IMR-90 (cell line): ENCODE measurements around the gene DCAF11. TPM values are rescaled to one million over a fixed set of nuclear protein-coding genes. Genes with fewer than 3 reads are reported as not detected.

Experiments used
- ATAC-seq: fragments of 200-7000 bp; cut with Tn5 transposase; 2 replicates; pipeline ENCODE4 v1.9.1; 2020; ENCODE audit warnings: low read depth, mild to moderate bottlenecking, moderate library complexity
- BruUV-seq: library from RNA; stranded (reverse); fragments of 400-500 nt; replicated peaks from 2 replicates; lab custom pipeline; 2021; lab: Mats Ljungman, UMichigan
- CTCF ChIA-PET: fragments of 300-600 bp; formaldehyde crosslinking; extraction: SDS; loops from one replicate; lab custom pipeline; 2021; ENCODE audit warnings: antibody characterized with exemption; lab: Yijun Ruan, JAX
- POLR2A ChIA-PET: fragments of 300-600 bp; sonication (Branson Sonifier 250); formaldehyde crosslinking; loops from one replicate; lab custom pipeline; 2022; ENCODE audit warnings: antibody characterized with exemption; ENCODE audit not compliant: unreplicated experiment; lab: Charles Lee
- DNase-seq: peaks from one replicate; pipeline ENCODE4 v3.0.0; 2013
- H2AFZ ChIP-seq: replicated peaks from 2 replicates; pipeline ENCODE3; 2013; ENCODE audit warnings: low read length, mild to moderate bottlenecking; ENCODE audit not compliant: poor library complexity
- H2AK5ac ChIP-seq: 2 replicates; pipeline ENCODE4 v1.6.1; 2013; ENCODE audit warnings: low read depth, low read length, inconsistent platforms
- H2AK9ac ChIP-seq: replicated peaks from 2 replicates; pipeline ENCODE3; 2013; ENCODE audit warnings: mild to moderate bottlenecking, low read depth, low read length, moderate library complexity; ENCODE audit not compliant: poor library complexity
- H2BK120ac ChIP-seq: 2 replicates; pipeline ENCODE4 v1.6.1; 2013; ENCODE audit warnings: low read depth, low read length, inconsistent platforms
- H2BK15ac ChIP-seq: 3 replicates; pipeline ENCODE4 v1.6.1; 2013; ENCODE audit warnings: low read depth, low read length, inconsistent platforms
- H2BK20ac ChIP-seq: 2 replicates; pipeline ENCODE4 v1.6.1; 2013; ENCODE audit warnings: low read depth, mild to moderate bottlenecking, inconsistent platforms, low read length, moderate library complexity
- H2BK5ac ChIP-seq: 2 replicates; pipeline ENCODE4 v1.6.1; 2013; ENCODE audit warnings: mild to moderate bottlenecking, low read depth, low read length, inconsistent platforms; ENCODE audit not compliant: poor library complexity, severe bottlenecking
- H3K14ac ChIP-seq: replicated peaks from 2 replicates; pipeline ENCODE4 v1.6.1; 2013; ENCODE audit warnings: low read depth, low read length, inconsistent platforms
- H3K18ac ChIP-seq: 2 replicates; pipeline ENCODE4 v1.6.1; 2013; ENCODE audit warnings: low read depth, low read length, control low read depth
- H3K23ac ChIP-seq: 2 replicates; pipeline ENCODE4 v1.6.1; 2013; ENCODE audit warnings: low read depth, low read length, inconsistent platforms
- H3K27ac ChIP-seq: 2 replicates; pipeline ENCODE4 v1.5.1; 2013; ENCODE audit warnings: mild to moderate bottlenecking, control low read depth, low read length; ENCODE audit not compliant: insufficient read depth
- H3K27me3 ChIP-seq: 2 replicates; pipeline ENCODE4 v1.6.1; 2013; ENCODE audit warnings: low read length; ENCODE audit not compliant: control insufficient read depth, insufficient read depth
- H3K36me3 ChIP-seq: 2 replicates; pipeline ENCODE4 v1.6.1; 2013; ENCODE audit warnings: low read length, mixed read lengths; ENCODE audit not compliant: control insufficient read depth, insufficient read depth
- H3K4ac ChIP-seq: 2 replicates; pipeline ENCODE4 v1.6.1; 2013; ENCODE audit warnings: low read depth, low read length, inconsistent platforms
- H3K4me1 ChIP-seq: 2 replicates; pipeline ENCODE4 v1.6.1; 2013; ENCODE audit warnings: low read length, mixed read lengths; ENCODE audit not compliant: control insufficient read depth, insufficient read depth
- H3K4me2 ChIP-seq: 2 replicates; pipeline ENCODE4 v1.6.1; 2013; ENCODE audit warnings: low read depth, mild to moderate bottlenecking, control low read depth, low read length, moderate library complexity
- H3K4me3 ChIP-seq: 2 replicates; pipeline ENCODE4 v1.5.1; 2013; ENCODE audit warnings: low read depth, mild to moderate bottlenecking, control low read depth, low read length, moderate library complexity; ENCODE audit not compliant: insufficient read depth
- H3K56ac ChIP-seq: 2 replicates; pipeline ENCODE4 v1.6.1; 2013; ENCODE audit warnings: low read length, inconsistent platforms; ENCODE audit not compliant: insufficient read depth; ENCODE audit errors: extremely low read depth
- H3K79me1 ChIP-seq, 2 experiments: 2 replicates each; pipeline ENCODE4 v1.6.1; 2013; ENCODE audit warnings: low read length in 2 of 2, inconsistent platforms in 1 of 2, low read depth in 1 of 2
- H3K9ac ChIP-seq: 2 replicates; pipeline ENCODE4 v1.6.1; 2013; ENCODE audit warnings: low read depth, low read length, control low read depth
- H3K9me1 ChIP-seq: 2 replicates; pipeline ENCODE4 v1.6.1; 2013; ENCODE audit warnings: low read length, inconsistent platforms; ENCODE audit not compliant: insufficient read depth
- H3K9me3 ChIP-seq: 2 replicates; pipeline ENCODE4 v1.6.1; 2013; ENCODE audit warnings: low read length; ENCODE audit not compliant: control insufficient read depth, insufficient read depth
- H4K20me1 ChIP-seq: 2 replicates; pipeline ENCODE4 v1.6.1; 2013; ENCODE audit warnings: low read length, inconsistent platforms; ENCODE audit not compliant: insufficient read depth
- H4K5ac ChIP-seq: 2 replicates; pipeline ENCODE4 v1.6.1; 2013; ENCODE audit warnings: mild to moderate bottlenecking, low read depth, low read length, control low read depth
- H4K8ac ChIP-seq, 2 experiments: 2 replicates each; pipeline ENCODE4 v1.6.1; 2013; ENCODE audit warnings: low read depth in 2 of 2, low read length in 2 of 2, control low read depth in 1 of 2, inconsistent platforms in 1 of 2
- H4K91ac ChIP-seq: 2 replicates; pipeline ENCODE4 v1.6.1; 2013; ENCODE audit warnings: low read depth, low read length, inconsistent platforms; ENCODE audit not compliant: insufficient read depth
- CEBPB ChIP-seq: IDR thresholded peaks from 2 replicates; pipeline ENCODE4 v1.6.1; 2012; ENCODE audit warnings: low read depth, low read length, improper control_type of control experiment
- RAD21 ChIP-seq: IDR thresholded peaks from 2 replicates; pipeline ENCODE4 v1.6.1; 2012; ENCODE audit warnings: low read length, improper control_type of control experiment
- SMC3 ChIP-seq: fragments of 150-350 bp; IDR thresholded peaks from 2 replicates; pipeline ENCODE4 v1.6.1; 2016; ENCODE audit warnings: low read depth, mild to moderate bottlenecking, antibody characterized with exemption, low read length, moderate library complexity
- whole genome bisulfite sequencing, 2 experiments: methylation state at CpG; one replicate each; pipeline versions ENCODE4 v1.1.5 to v1.1.7; 2013; ENCODE audit warnings: missing lambda C conversion rate in 2 of 2; ENCODE audit not compliant: insufficient read length in 1 of 2; ENCODE audit errors: extremely low coverage in 2 of 2; 5-methylcytosine and 5-hydroxymethylcytosine counted together
- dilution Hi-C: fragments of 300-500 bp; cut with HindIII; formaldehyde crosslinking; loops from one replicate; pipeline ENCODE4 v1.14.3; 2018; ENCODE audit warnings: low sequenced_read_pairs; ENCODE audit not compliant: unreplicated experiment
- in situ Hi-C: fragments of 300-500 bp; cut with MboI; formaldehyde crosslinking; loops from 3 replicates; pipeline ENCODE4 v1.14.3; 2019; ENCODE audit warnings: low sequenced_read_pairs, inconsistent platforms, mixed read lengths
- intact Hi-C: fragments of 100-400 bp; cut with micrococcal nuclease; formaldehyde crosslinking; loops from 2 replicates; pipeline ENCODE4 v1.10.0; 2022
- polyA plus RNA-seq, 3 experiments: library from polyadenylated mRNA; depleted of rRNA; stranded (reverse); fragments of >200 nt; gene quantifications; 2 replicates each; pipeline ENCODE4 v1.2.3, GENCODE V29; 2012; ENCODE audit warnings: low replicate concordance in 1 of 3
- total RNA-seq: library from RNA; depleted of rRNA; stranded (reverse); fragments of >200 nt; gene quantifications from 2 replicates; pipeline ENCODE4 v1.2.3, GENCODE V29; 2012
- TF ChIP-seq, protein P1 (sequence below): fragments of 150-350 bp; IDR thresholded peaks from 2 replicates; pipeline ENCODE4 v1.6.1; 2017; ENCODE audit warnings: mild to moderate bottlenecking, antibody characterized with exemption, low read length, low read depth

DCAF11 gene
- total and polyA plus RNA-seq, 2 of the 4 experiments (the other 2 are of a cell fraction) = 21.0 to 52.0 TPM

DNA sequence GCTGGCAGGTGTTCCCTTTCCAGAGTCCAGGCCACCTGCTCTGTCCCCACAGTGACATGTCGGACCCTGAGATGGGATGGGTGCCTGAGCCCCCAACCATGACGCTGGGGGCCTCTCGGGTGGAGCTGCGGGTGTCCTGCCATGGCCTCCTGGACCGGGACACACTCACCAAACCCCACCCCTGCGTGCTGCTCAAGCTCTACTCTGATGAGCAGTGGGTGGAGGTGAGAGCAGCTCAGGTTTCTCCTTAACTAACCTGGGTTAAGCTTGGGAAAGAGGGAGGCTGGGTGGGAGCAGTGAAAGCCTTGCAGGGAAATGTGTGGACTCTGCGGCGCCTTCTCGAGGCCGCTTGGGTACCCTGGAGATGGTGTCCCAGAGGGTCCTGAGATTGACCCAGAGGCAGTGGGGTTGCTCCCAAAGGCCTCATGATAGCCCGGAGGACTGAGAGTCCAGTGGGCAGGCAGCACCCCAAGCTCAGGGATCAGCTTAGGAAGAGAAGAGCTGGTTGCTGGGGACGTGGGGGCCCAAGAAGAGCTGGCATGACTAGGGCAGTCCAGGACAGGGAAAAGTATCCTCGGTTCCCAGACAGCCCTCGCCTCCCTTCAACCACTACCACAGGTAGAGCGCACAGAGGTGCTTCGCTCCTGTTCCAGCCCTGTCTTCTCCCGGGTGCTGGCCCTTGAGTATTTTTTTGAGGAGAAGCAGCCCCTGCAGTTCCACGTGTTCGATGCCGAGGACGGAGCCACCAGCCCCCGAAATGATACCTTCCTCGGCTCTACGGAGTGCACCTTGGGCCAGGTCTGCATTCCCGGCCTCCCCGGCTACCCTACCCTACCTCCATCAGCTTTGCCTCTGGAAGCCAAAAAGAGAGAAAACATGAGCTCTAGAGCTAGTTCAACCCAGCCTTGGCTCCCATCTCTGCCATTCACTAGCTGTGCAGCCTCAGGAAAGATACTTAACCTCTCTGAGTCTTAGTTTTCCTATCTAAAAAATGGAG lies 41.4 kb upstream of the DCAF11 start:
- Histone ChIP-seq H3K4me3 (no peak overlapping the region), H3K36me3 (no peaks in the 10 kb centered on the region), H3K14ac (no peak overlapping the region), H3K4me2 (no peak overlapping the region), H4K91ac (no peak overlapping the region), H3K27ac (no peak overlapping the region), H4K5ac (no peak overlapping the region), H2AK9ac (peak overlapping the region; percentile 65), H4K20me1 (no peaks in the 10 kb centered on the region), H2BK20ac (no peak overlapping the region), H3K9me3 (no peaks in the 10 kb centered on the region), H2AK5ac (no peak overlapping the region), H2BK120ac (no peak overlapping the region), H3K9me1 (no peaks in the 10 kb centered on the region), H2AFZ (no peak overlapping the region), H3K56ac (no peak overlapping the region), H3K9ac (no peak overlapping the region), H3K4ac (no peak overlapping the region), H3K4me1 (no peaks in the 10 kb centered on the region), H3K27me3 (peaks cover 81% of the 10 kb centered on the region), H3K23ac (no peak overlapping the region), H3K79me1 (no peaks in the 10 kb centered on the region), H3K18ac (no peak overlapping the region), H2BK15ac (no peak overlapping the region), H2BK5ac (no peak overlapping the region), H4K8ac (no peak overlapping the region)
- DNase-seq (no peak), ATAC-seq (no peak)
- BruUV-seq = no TSS peak
- in situ Hi-C loops (no loop called here), intact Hi-C loops (no loop called here), dilution Hi-C loops (no loop called here)
- TF ChIP-seq, protein P1, sequence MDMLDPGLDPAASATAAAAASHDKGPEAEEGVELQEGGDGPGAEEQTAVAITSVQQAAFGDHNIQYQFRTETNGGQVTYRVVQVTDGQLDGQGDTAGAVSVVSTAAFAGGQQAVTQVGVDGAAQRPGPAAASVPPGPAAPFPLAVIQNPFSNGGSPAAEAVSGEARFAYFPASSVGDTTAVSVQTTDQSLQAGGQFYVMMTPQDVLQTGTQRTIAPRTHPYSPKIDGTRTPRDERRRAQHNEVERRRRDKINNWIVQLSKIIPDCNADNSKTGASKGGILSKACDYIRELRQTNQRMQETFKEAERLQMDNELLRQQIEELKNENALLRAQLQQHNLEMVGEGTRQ = no peak
- TF ChIP-seq SMC3 (no peak), RAD21 (no peak), CEBPB (no peak)
- ChIA-PET CTCF (no interaction called here), POLR2A (no interaction called here)
- 80% methylated on average over 1 of the region's 26 CpGs; no CpG with 5 or more reads in 1 of the 2 experiments for WGBS, 2 experiments
